ENCODE data around the gene APOBEC3A.
"Not testable (repeated sequence)": the region's sequence is repeated elsewhere in the genome, so short reads cannot be mapped to it uniquely, and the experiment has no call there.

The APOBEC3A gene

GRCh38 chr22:38984224-38984623 is 26.8 kb downstream of the APOBEC3A start:
- DNase-seq, result no peak

GRCh38 chr22:38984784-38985757 is 27.7 kb downstream of the APOBEC3A start:
- not testable (repeated sequence) for DNase-seq

- DNase-seq, result no peak
Measured at GRCh38 chr22:38986629-38987028, 29.2 kb downstream of the APOBEC3A start.

- no peak for DNase-seq
Measured at GRCh38 chr22:38987171-38987895, 29.9 kb downstream of the APOBEC3A start.

GRCh38 chr22:38989466-38989865 is 32.1 kb downstream of the APOBEC3A start:
- DNase-seq, result no peak

GRCh38 chr22:38992871-38993371 is 35.5 kb downstream of the APOBEC3A start:
- DNase-seq, result not testable (repeated sequence)

- no peak for DNase-seq
Measured at GRCh38 chr22:38996105-38996504, 38.7 kb downstream of the APOBEC3A start.

- no peak for DNase-seq
Measured at GRCh38 chr22:38997518-38997917, 40.1 kb downstream of the APOBEC3A start.

- peak; percentile 36 for DNase-seq
Measured at GRCh38 chr22:39003165-39003638, 45.8 kb downstream of the APOBEC3A start.

GRCh38 chr22:39007177-39007576 is 49.8 kb downstream of the APOBEC3A start:
- no peak for DNase-seq

- peak; percentile 0 for DNase-seq
Measured at GRCh38 chr22:39008271-39008850, 51.0 kb downstream of the APOBEC3A start.

- DNase-seq, result no peak
Measured at GRCh38 chr22:39010946-39011345, 53.5 kb downstream of the APOBEC3A start.

Data from midbrain (tissue), 1 donor.